Fibroblast of mammary gland (primary cell): ENCODE data around the gene RPA1.

Source experiments
- DNase-seq: peaks from one replicate; pipeline ENCODE4 v3.0.0-alpha.2; 2010; ENCODE audit warnings: low read depth
- H3K4me3 ChIP-seq: 2 replicates; pipeline ENCODE4 v1.5.1; 2011; ENCODE audit warnings: low read depth, mild to moderate bottlenecking, low read length, moderate library complexity; ENCODE audit not compliant: control insufficient read depth
- CTCF ChIP-seq: conservative IDR thresholded peaks from 2 replicates; pipeline ENCODE4 v1.5.1; 2011; ENCODE audit warnings: low read depth, low read length, inconsistent platforms; ENCODE audit not compliant: control insufficient read depth, insufficient read depth

The RPA1 gene

GRCh38 chr17:1939981-1940809 is 110.4 kb downstream of the RPA1 start:
- TF ChIP-seq CTCF: no peak
- DNase-seq: no peak
- H3K4me3 ChIP-seq: no peak overlapping the region

DNA sequence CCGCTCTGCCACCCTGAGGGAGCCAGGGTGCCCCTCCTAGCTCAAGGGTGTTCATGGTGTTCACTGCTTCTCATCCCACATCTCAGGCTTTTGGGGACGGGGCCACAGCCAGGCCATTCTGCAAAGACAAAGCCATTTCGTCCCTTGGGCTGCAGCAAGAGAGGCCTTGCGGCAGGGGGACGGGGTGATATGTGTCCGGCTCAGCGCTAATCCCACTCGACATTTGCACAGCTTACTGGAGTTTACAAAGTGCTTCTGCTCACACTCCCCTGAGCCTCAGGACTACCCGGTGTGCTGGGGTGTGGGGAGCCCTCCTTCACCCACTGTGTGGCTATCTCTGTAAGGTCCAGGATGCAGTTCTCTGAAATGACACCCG is 111.0 kb downstream of the RPA1 start:
- DNase-seq: no peak
- no peak overlapping the region for H3K4me3 ChIP-seq
- no peak for TF ChIP-seq CTCF

- no peak overlapping the region for H3K4me3 ChIP-seq
- DNase-seq: no peak
- TF ChIP-seq CTCF: no peak
Observed at GRCh38 chr17:1941272-1942065, 111.7 kb downstream of the RPA1 start.

DNA sequence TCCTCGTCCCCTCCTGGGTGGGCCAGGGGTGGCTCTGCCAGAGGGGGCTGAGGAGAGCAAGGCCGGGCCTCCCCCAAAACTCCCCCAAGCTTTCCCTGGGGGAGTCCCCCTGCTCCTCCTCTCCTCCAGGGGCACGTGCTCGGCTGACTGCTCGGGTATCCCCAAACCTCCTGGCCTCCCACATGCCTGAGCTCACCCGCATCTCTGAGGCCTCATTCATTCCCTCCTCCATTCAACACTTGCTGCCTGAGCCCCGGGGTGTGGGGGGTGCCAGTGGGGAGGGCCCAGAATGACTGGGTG is 112.2 kb downstream of the RPA1 start:
- no peak overlapping the region for H3K4me3 ChIP-seq
- no peak for TF ChIP-seq CTCF
- no peak for DNase-seq

- no peak for DNase-seq
- no peak for TF ChIP-seq CTCF
Observed at GRCh38 chr17:1942666-1943435, 113.0 kb downstream of the RPA1 start.

GRCh38 chr17:1943436-1943831 is 113.6 kb downstream of the RPA1 start:
- TF ChIP-seq CTCF: no peak
- no peak overlapping the region for H3K4me3 ChIP-seq
- no peak for DNase-seq

More at GRCh38 chr17:1942666-1943435, 113.0 kb downstream of the RPA1 start:
- H3K4me3 ChIP-seq: no peak overlapping the region
